CD4-positive, CD25-positive, alpha-beta regulatory T cell (primary cell): ENCODE results near the gene HDAC5. TPM values are rescaled to one million over a fixed set of nuclear protein-coding genes. Genes with fewer than 3 reads are reported as not detected.

Source experiments
- ATAC-seq, 2 donors: fragments of 150-1000 bp; cut with Tn5 transposase; one replicate each; pipeline ENCODE4 v1.10.0; 2021; ENCODE audit warnings: low read depth in 2 of 2, moderate number of reproducible peaks in 2 of 2, moderate library complexity in 1 of 2
- DNase-seq, 3 donors: peaks; one replicate each; pipeline versions ENCODE4 v3.0.0 to v3.0.0-alpha.2; 2012 to 2022; ENCODE audit warnings: mixed read lengths in 1 of 3
- H3K27ac ChIP-seq: one replicate; pipeline ENCODE4 v1.7.0; 2013; ENCODE audit warnings: mild to moderate bottlenecking, low read length; ENCODE audit not compliant: insufficient read depth, poor library complexity, severe bottlenecking
- H3K27me3 ChIP-seq: one replicate; pipeline ENCODE4 v1.7.0; 2013; ENCODE audit warnings: low read length; ENCODE audit not compliant: control insufficient read depth, insufficient read depth
- H3K36me3 ChIP-seq: one replicate; pipeline ENCODE4 v1.7.0; 2013; ENCODE audit warnings: mild to moderate bottlenecking, low read length, moderate library complexity; ENCODE audit not compliant: control insufficient read depth, insufficient read depth
- H3K4me1 ChIP-seq: 2 replicates; pipeline ENCODE4 v1.7.0; 2013; ENCODE audit warnings: mild to moderate bottlenecking, low read length; ENCODE audit not compliant: insufficient read depth, control insufficient read depth, poor library complexity, severe bottlenecking
- H3K4me3 ChIP-seq: one replicate; pipeline ENCODE4 v1.7.0; 2013; ENCODE audit warnings: low read depth, mild to moderate bottlenecking, low read length, moderate library complexity
- H3K9me3 ChIP-seq, 2 experiments: 1 replicate in 1 of 2; 2 replicates in 1 of 2; pipeline ENCODE4 v1.7.0; 2013; ENCODE audit warnings: low read length in 2 of 2, mild to moderate bottlenecking in 1 of 2, moderate library complexity in 1 of 2; ENCODE audit not compliant: control insufficient read depth in 2 of 2
- H3K27ac Mint-ChIP-seq, 3 donors: one replicate each; pipeline ENCODE4 v1.8.0; 2020 to 2022; ENCODE audit warnings: mild to moderate bottlenecking in 3 of 3, mixed read lengths in 3 of 3, moderate library complexity in 2 of 3
- H3K27me3 Mint-ChIP-seq: one replicate; pipeline ENCODE4 v1.8.0; 2022; ENCODE audit warnings: mild to moderate bottlenecking, mixed read lengths
- H3K36me3 Mint-ChIP-seq: one replicate; pipeline ENCODE4 v1.8.0; 2020; ENCODE audit warnings: mixed read lengths
- H3K4me1 Mint-ChIP-seq, 4 donors: one replicate each; pipeline ENCODE4 v1.8.0; 2020 to 2022; ENCODE audit warnings: mixed read lengths in 4 of 4, mild to moderate bottlenecking in 1 of 4
- H3K4me3 Mint-ChIP-seq, 4 donors: one replicate each; pipeline ENCODE4 v1.8.0; 2020 to 2022; ENCODE audit warnings: mild to moderate bottlenecking in 4 of 4, mixed read lengths in 4 of 4, moderate library complexity in 3 of 4
- H3K9me3 Mint-ChIP-seq, 7 donors: one replicate each; pipeline ENCODE4 v1.8.0; 2020 to 2022; ENCODE audit warnings: mixed read lengths in 7 of 7, mild to moderate bottlenecking in 3 of 7, moderate library complexity in 2 of 7
- polyA plus RNA-seq, 4 donors: library from polyadenylated mRNA; unstranded; fragments of 300-500 nt; fragmentation: Illumina TruSeq; gene quantifications; one replicate each; pipeline ENCODE4 v1.2.3, GENCODE V29; 2021
- total RNA-seq: library from RNA; stranded (reverse); gene quantifications from one replicate; pipeline ENCODE4 v1.2.3, GENCODE V29; 2022

HDAC5 gene
- total and polyA plus RNA-seq, 5 donors from 2014 or later = 10.6 to 69.1 (median 15.3) TPM

DNA sequence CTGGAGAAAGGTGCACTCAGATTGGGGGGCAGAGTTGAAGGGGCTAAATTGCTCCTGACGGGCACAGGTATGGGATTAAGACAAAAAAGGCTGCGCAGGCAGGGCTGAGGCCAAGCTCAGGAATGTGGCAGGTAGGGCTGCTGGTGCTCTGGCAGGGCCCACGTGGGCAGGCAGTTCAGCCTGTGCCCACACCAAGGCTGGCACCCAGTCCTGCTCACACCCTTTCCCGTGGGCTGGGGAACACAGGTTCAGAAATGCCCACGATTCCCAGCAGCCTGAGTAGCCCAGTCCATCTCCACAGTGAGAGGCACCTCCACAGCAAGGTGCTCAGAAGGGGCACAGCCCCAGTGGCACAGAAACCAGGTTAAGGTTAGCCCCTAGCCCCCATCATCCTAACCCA lies 4.4 kb downstream of the HDAC5 start:
- Mint-ChIP-seq H3K36me3 (peaks cover 15% of the 10 kb centered on the region), H3K27ac (no peak overlapping the region)

DNA sequence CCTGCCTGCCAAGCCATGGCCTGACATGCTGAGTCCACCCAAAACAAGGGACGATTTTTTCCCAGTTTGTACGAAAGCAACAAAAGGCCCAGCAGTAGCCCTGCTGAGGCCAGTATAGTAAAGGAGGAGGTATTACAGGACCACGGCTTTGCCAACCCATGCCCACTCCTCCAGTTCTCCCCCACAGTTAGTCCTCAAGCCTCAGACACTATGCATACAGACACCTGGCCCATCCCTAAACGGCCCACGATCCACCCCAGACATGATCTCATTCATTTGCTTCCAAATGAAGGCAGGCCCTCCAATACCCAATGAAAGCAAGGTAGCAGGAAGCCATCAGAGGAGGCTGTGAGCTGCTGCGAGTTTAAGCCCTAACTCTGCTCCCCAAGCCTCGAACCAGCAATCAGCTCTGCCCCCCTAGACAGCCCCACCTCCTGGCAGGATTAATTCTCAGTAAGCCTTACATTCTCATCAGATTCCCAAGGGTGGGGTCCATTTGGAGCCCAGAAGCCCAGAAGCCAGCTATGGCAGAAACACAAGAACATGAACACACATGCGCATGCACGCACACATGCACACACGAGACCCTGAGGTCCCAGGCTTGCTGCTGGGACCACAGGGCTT lies 4.9 kb downstream of the HDAC5 start:
- peak overlapping the region in 1 of 3 donors; percentile 48 for H3K27ac Mint-ChIP-seq
- H3K27me3 Mint-ChIP-seq = peaks cover 7% of the 10 kb centered on the region
- peaks cover 0 to 64% (median 31%) of the 10 kb centered on the region in 4 donors for H3K4me1 Mint-ChIP-seq
- peak overlapping the region in 1 of 4 donors; percentile 99 for H3K4me3 Mint-ChIP-seq
- peaks cover 5% of the 10 kb centered on the region for H3K36me3 ChIP-seq
- H3K9me3 ChIP-seq = no peaks in the 10 kb centered on the region
- H3K4me3 ChIP-seq = no peak overlapping the region
- peaks cover 23% of the 10 kb centered on the region for H3K4me1 ChIP-seq
- H3K9me3 Mint-ChIP-seq = peaks cover 0 to 1% (median 0%) of the 10 kb centered on the region in 7 donors
- H3K36me3 Mint-ChIP-seq = peaks cover 15% of the 10 kb centered on the region
- no peak for DNase-seq
- no peak overlapping the region for H3K27ac ChIP-seq
- no peaks in the 10 kb centered on the region for H3K27me3 ChIP-seq
- no peak for ATAC-seq

More for the DNA sequence above, 4.4 kb downstream of the HDAC5 start:
- Histone ChIP-seq H3K27ac (no peak overlapping the region), H3K27me3 (no peaks in the 10 kb centered on the region), H3K4me1 (peaks cover 27% of the 10 kb centered on the region), H3K36me3 (peaks cover 5% of the 10 kb centered on the region), H3K9me3 (no peaks in the 10 kb centered on the region), H3K4me3 (no peak overlapping the region)
- no peak for ATAC-seq
- Mint-ChIP-seq H3K4me3 (peak overlapping the region in 1 of 4 donors; percentile 99), H3K9me3 (peaks cover 0 to 1% (median 0%) of the 10 kb centered on the region in 7 donors), H3K27me3 (peaks cover 12% of the 10 kb centered on the region), H3K4me1 (peaks cover under 1 to 63% (median 34%) of the 10 kb centered on the region in 4 donors)
- no peak for DNase-seq

- H3K4me1 Mint-ChIP-seq = peaks cover 0 to 68% (median 28%) of the 10 kb centered on the region in 4 donors
Measured at GRCh38 chr17:44117351-44117750, 6.1 kb downstream of the HDAC5 start.

DNA sequence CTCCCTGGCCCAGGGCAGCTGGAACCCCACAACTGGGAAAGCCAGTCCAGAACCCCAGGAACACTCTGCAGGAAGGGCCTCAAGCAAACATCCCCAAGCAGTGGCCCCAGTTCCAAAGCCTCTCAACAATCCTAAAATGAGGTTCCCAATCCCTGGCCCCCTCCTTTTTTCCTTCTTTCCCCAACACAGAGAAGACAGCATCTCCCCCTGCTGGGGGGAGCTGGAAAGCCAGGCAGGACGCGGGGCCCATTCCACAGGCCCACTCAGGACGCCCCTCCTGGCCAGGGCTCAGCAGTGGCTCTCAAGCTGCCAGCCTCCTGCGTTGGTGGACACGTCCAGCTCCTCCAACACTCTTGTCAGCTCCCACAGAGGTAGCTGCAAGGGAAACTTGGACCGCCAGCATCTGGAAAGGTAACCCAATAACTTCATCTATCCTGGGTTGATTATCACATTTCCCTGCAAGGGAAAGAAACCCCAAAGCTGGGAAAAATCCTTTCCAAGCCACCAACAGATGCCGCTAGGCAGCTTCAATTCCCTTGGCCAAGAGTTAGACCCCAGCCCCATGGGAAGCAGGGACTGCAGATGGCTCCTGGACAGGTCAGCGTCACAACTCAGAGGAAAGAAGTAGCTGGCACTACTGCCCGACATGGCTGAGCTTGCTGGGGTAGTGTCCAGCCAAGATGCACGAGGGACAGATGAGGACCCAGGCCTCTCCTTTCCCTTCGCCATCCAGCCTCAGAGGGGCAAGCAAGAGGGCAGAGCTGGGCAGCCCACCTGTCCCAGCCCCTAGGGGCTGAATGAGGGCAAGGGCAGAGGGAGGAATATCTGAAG lies 7.6 kb downstream of the HDAC5 start:
- no peak for DNase-seq
- H3K9me3 Mint-ChIP-seq = peaks cover 0 to 1% (median 0%) of the 10 kb centered on the region in 7 donors
- Histone ChIP-seq H3K4me3 (no peak overlapping the region), H3K9me3 (no peaks in the 10 kb centered on the region), H3K27me3 (no peaks in the 10 kb centered on the region), H3K36me3 (peaks cover 7% of the 10 kb centered on the region), H3K27ac (no peak overlapping the region), H3K4me1 (peaks cover 12% of the 10 kb centered on the region)
- H3K4me3 Mint-ChIP-seq = no peak overlapping the region
- no peak overlapping the region for H3K27ac Mint-ChIP-seq
- H3K4me1 Mint-ChIP-seq = peaks cover 0 to 72% (median 22%) of the 10 kb centered on the region in 4 donors
- peaks cover 15% of the 10 kb centered on the region for H3K36me3 Mint-ChIP-seq
- no peak for ATAC-seq
- no peaks in the 10 kb centered on the region for H3K27me3 Mint-ChIP-seq

More at GRCh38 chr17:44117351-44117750, 6.1 kb downstream of the HDAC5 start:
- ATAC-seq (no peak), DNase-seq (no peak)
- peaks cover 15% of the 10 kb centered on the region for H3K4me1 ChIP-seq
- H3K9me3 ChIP-seq = no peaks in the 10 kb centered on the region
- H3K36me3 ChIP-seq = peaks cover 7% of the 10 kb centered on the region
- H3K27me3 ChIP-seq = no peaks in the 10 kb centered on the region
- Mint-ChIP-seq H3K36me3 (peaks cover 15% of the 10 kb centered on the region), H3K4me3 (peak overlapping the region in 1 of 4 donors; percentile 14), H3K27ac (peak overlapping the region in 1 of 3 donors; percentile 25), H3K9me3 (peaks cover 0 to 1% (median 0%) of the 10 kb centered on the region in 7 donors), H3K27me3 (peaks cover under 1% of the 10 kb centered on the region)
- H3K27ac ChIP-seq = no peak overlapping the region
- H3K4me3 ChIP-seq = no peak overlapping the region

GRCh38 chr17:44113868-44114840 lies 9.3 kb downstream of the HDAC5 start:
- no peak for DNase-seq
- Mint-ChIP-seq H3K27ac (peak overlapping the region in 1 of 3 donors; percentile 83), H3K4me3 (no peak overlapping the region), H3K4me1 (peaks cover 0 to 59% (median 18%) of the 10 kb centered on the region in 4 donors), H3K27me3 (no peaks in the 10 kb centered on the region), H3K9me3 (peaks cover 0 to 1% (median 0%) of the 10 kb centered on the region in 7 donors), H3K36me3 (peaks cover 15% of the 10 kb centered on the region)
- Histone ChIP-seq H3K9me3 (no peaks in the 10 kb centered on the region), H3K4me1 (peaks cover 15% of the 10 kb centered on the region), H3K27me3 (no peaks in the 10 kb centered on the region), H3K27ac (no peak overlapping the region), H3K4me3 (no peak overlapping the region), H3K36me3 (peaks cover 7% of the 10 kb centered on the region)
- ATAC-seq = no peak

GRCh38 chr17:44113382-44113781 lies 10.1 kb downstream of the HDAC5 start:
- H3K27me3 Mint-ChIP-seq = no peaks in the 10 kb centered on the region
- H3K36me3 ChIP-seq = peaks cover 7% of the 10 kb centered on the region
- DNase-seq = no peak

More at GRCh38 chr17:44113382-44113781, 10.1 kb downstream of the HDAC5 start:
- Histone ChIP-seq H3K27ac (no peak overlapping the region), H3K9me3 (no peaks in the 10 kb centered on the region), H3K4me1 (peaks cover 15% of the 10 kb centered on the region), H3K4me3 (no peak overlapping the region), H3K27me3 (no peaks in the 10 kb centered on the region)
- no peaks in the 10 kb centered on the region for H3K9me3 Mint-ChIP-seq
- peak overlapping the region in 2 of 4 donors; percentile 39 to 75 for H3K4me3 Mint-ChIP-seq
- peaks cover 0 to 53% (median 15%) of the 10 kb centered on the region in 4 donors for H3K4me1 Mint-ChIP-seq
- H3K36me3 Mint-ChIP-seq = peaks cover 10% of the 10 kb centered on the region
- ATAC-seq = no peak
- peak overlapping the region in 1 of 3 donors; percentile 83 for H3K27ac Mint-ChIP-seq
